Hepatocyte (in vitro differentiated cells): ENCODE measurements around the gene BSN. TPM values are rescaled to one million over a fixed set of nuclear protein-coding genes. Genes with fewer than 3 reads are reported as not detected.

Source experiments
- DNase-seq: peaks from one replicate; pipeline ENCODE4 v3.0.0-alpha.2; 2016; ENCODE audit warnings: low spot score
- H2AFZ ChIP-seq: fragments of 200-600 bp; sonication (generic); 2 replicates; pipeline ENCODE4 v1.6.0; 2016; ENCODE audit warnings: antibody characterized with exemption, mild to moderate bottlenecking
- H3K27ac ChIP-seq: fragments of 200-600 bp; sonication (generic); 2 replicates; pipeline ENCODE4 v1.5.1; 2016; ENCODE audit warnings: mild to moderate bottlenecking
- H3K27me3 ChIP-seq: fragments of 200-600 bp; sonication (generic); 2 replicates; pipeline ENCODE4 v1.6.1; 2016
- H3K36me3 ChIP-seq: fragments of 200-600 bp; sonication (generic); replicated peaks from 2 replicates; pipeline ENCODE4 v1.5.1; 2016; ENCODE audit warnings: low read depth; ENCODE audit not compliant: insufficient read depth
- H3K4me1 ChIP-seq: fragments of 200-600 bp; sonication (generic); 2 replicates; pipeline ENCODE4 v1.5.1; 2016; ENCODE audit warnings: mild to moderate bottlenecking, moderate library complexity; ENCODE audit not compliant: insufficient read depth
- H3K4me2 ChIP-seq: fragments of 200-600 bp; sonication (generic); 2 replicates; pipeline ENCODE4 v1.6.0; 2016
- H3K4me3 ChIP-seq: fragments of 200-600 bp; sonication (generic); 2 replicates; pipeline ENCODE4 v1.5.1; 2016; ENCODE audit warnings: mild to moderate bottlenecking
- H3K79me2 ChIP-seq: fragments of 200-600 bp; sonication (generic); 2 replicates; pipeline ENCODE4 v1.6.0; 2017; ENCODE audit warnings: mild to moderate bottlenecking
- H3K9me2 ChIP-seq: fragments of 200-600 bp; sonication (generic); replicated peaks from 2 replicates; pipeline ENCODE4 v1.6.0; 2017; ENCODE audit warnings: mild to moderate bottlenecking; ENCODE audit not compliant: insufficient read depth
- H3K9me3 ChIP-seq: fragments of 200-600 bp; sonication (generic); 2 replicates; pipeline ENCODE4 v1.5.1; 2016; ENCODE audit warnings: low read depth, mild to moderate bottlenecking
- H4K20me1 ChIP-seq: fragments of 200-600 bp; sonication (generic); 2 replicates; pipeline ENCODE4 v1.6.0; 2016; ENCODE audit warnings: mild to moderate bottlenecking; ENCODE audit not compliant: insufficient read depth, poor library complexity, severe bottlenecking
- EZH2 ChIP-seq: fragments of 200-600 bp; sonication (generic); IDR thresholded peaks from 2 replicates; pipeline ENCODE4 v1.6.1; 2016; ENCODE audit warnings: antibody characterized with exemption, mild to moderate bottlenecking, borderline replicate concordance
- EZH2phosphoT487 ChIP-seq: fragments of 200-600 bp; sonication (generic); IDR thresholded peaks from one replicate; pipeline ENCODE4 v1.6.1; 2018; ENCODE audit warnings: antibody characterized with exemption, mild to moderate bottlenecking, low read depth, moderate library complexity; ENCODE audit not compliant: unreplicated experiment, severe bottlenecking
- WGBS: methylation state at CpG from one replicate; pipeline ENCODE4 v1.1.6; 2016; ENCODE audit warnings: low lambda C conversion rate; ENCODE audit errors: missing lambda C conversion rate; 5-methylcytosine and 5-hydroxymethylcytosine counted together
- polyA plus RNA-seq: library from polyadenylated mRNA; unstranded; fragments of >200 nt; fragmentation: Nextera tagmentation; extraction: Ambion mirVana; gene quantifications from 2 replicates; pipeline ENCODE4 v1.2.1, GENCODE V29; 2016
- total RNA-seq: library from RNA; depleted of rRNA; stranded (reverse); fragments of >200 nt; gene quantifications from 2 replicates; pipeline ENCODE4 v1.2.3, GENCODE V29; 2014
- TF ChIP-seq, protein P1 (sequence below): fragments of 200-600 bp; sonication (generic); IDR thresholded peaks from 2 replicates; pipeline ENCODE4 v1.5.1; 2016; ENCODE audit warnings: antibody characterized with exemption, mild to moderate bottlenecking; ENCODE audit not compliant: poor library complexity

Gene BSN
- total and polyA plus RNA-seq, 2 experiments from 2014 or later: 0.37 to 0.44 TPM

DNA sequence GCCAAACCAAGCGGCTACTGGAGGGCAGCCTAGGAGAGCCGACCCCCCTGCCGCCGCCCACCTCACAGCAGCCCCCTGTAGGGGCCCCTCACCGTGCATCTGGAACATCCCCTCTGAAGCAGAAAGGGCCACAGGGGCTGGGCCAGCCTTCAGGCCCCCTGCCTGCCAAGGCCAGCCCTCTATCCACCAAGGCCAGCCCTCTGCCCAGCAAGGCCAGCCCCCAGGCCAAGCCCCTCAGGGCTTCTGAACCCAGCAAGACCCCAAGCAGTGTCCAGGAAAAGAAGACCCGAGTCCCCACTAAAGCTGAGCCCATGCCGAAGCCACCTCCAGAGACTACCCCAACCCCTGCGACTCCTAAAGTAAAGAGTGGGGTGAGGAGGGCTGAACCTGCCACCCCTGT lies 96.4 kb downstream of the BSN start:
- DNase-seq: no peak
- peaks cover 4% of the 10 kb centered on the region for H3K4me1 ChIP-seq
- WGBS: 81% methylated on average over 8 of the region's 8 CpGs
- H3K9me2 ChIP-seq: no peaks in the 10 kb centered on the region
- H4K20me1 ChIP-seq: no peaks in the 10 kb centered on the region
- no peaks in the 10 kb centered on the region for H3K27me3 ChIP-seq
- no peaks in the 10 kb centered on the region for H3K36me3 ChIP-seq
- no peaks in the 10 kb centered on the region for H3K79me2 ChIP-seq
- no peak overlapping the region for H3K4me3 ChIP-seq
- no peak overlapping the region for H2AFZ ChIP-seq
- no peak for TF ChIP-seq EZH2
- TF ChIP-seq, protein P1, sequence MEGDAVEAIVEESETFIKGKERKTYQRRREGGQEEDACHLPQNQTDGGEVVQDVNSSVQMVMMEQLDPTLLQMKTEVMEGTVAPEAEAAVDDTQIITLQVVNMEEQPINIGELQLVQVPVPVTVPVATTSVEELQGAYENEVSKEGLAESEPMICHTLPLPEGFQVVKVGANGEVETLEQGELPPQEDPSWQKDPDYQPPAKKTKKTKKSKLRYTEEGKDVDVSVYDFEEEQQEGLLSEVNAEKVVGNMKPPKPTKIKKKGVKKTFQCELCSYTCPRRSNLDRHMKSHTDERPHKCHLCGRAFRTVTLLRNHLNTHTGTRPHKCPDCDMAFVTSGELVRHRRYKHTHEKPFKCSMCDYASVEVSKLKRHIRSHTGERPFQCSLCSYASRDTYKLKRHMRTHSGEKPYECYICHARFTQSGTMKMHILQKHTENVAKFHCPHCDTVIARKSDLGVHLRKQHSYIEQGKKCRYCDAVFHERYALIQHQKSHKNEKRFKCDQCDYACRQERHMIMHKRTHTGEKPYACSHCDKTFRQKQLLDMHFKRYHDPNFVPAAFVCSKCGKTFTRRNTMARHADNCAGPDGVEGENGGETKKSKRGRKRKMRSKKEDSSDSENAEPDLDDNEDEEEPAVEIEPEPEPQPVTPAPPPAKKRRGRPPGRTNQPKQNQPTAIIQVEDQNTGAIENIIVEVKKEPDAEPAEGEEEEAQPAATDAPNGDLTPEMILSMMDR: no peak
- TF ChIP-seq EZH2phosphoT487: no peak
- no peak overlapping the region for H3K27ac ChIP-seq
- H3K9me3 ChIP-seq: no peaks in the 10 kb centered on the region
- H3K4me2 ChIP-seq: no peak overlapping the region

DNA sequence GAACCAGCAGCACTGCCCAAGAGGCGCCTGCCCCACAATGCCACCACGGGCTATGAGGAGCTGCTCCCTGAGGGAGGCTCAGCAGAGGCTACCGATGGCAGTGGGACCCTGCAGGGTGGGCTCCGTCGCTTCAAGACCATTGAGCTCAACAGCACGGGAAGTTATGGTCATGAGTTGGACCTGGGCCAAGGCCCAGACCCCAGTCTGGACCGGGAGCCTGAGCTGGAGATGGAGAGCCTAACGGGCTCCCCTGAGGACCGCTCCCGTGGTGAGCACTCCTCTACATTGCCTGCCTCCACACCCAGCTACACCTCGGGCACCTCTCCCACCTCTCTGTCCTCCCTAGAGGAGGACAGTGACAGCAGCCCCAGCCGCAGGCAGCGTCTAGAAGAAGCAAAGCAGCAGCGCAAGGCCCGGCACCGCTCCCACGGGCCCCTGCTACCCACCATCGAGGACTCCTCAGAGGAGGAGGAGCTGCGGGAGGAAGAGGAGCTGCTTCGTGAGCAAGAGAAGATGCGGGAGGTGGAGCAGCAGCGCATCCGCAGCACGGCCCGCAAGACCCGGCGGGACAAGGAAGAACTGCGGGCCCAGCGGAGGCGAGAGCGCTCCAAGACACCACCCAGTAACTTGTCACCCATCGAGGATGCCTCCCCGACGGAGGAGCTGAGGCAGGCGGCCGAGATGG lies 98.1 kb downstream of the BSN start:
- no peak overlapping the region for H3K4me2 ChIP-seq
- H2AFZ ChIP-seq: no peak overlapping the region
- H3K36me3 ChIP-seq: no peaks in the 10 kb centered on the region
- peaks cover 4% of the 10 kb centered on the region for H3K4me1 ChIP-seq
- WGBS: 93% methylated on average over 34 of the region's 36 CpGs
- H3K79me2 ChIP-seq: no peaks in the 10 kb centered on the region
- no peak for TF ChIP-seq EZH2phosphoT487
- TF ChIP-seq, protein P1: no peak
- no peaks in the 10 kb centered on the region for H3K9me2 ChIP-seq
- no peaks in the 10 kb centered on the region for H4K20me1 ChIP-seq
- H3K9me3 ChIP-seq: no peaks in the 10 kb centered on the region
- H3K27me3 ChIP-seq: no peaks in the 10 kb centered on the region
- no peak overlapping the region for H3K4me3 ChIP-seq
- H3K27ac ChIP-seq: no peak overlapping the region
- no peak for DNase-seq

DNA sequence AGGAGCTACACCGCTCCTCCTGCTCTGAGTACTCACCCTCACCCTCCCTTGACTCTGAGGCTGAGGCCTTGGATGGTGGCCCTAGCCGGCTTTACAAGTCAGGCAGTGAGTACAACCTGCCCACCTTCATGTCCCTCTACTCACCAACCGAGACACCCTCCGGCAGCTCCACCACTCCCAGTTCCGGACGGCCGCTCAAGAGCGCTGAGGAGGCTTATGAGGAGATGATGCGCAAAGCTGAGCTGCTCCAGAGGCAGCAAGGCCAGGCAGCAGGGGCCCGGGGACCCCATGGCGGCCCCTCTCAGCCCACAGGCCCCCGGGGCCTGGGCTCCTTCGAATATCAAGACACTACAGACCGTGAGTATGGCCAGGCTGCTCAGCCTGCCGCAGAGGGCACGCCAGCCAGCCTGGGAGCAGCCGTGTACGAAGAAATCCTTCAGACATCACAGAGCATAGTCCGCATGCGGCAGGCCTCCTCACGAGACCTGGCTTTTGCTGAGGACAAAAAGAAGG lies 98.7 kb downstream of the BSN start:
- no peaks in the 10 kb centered on the region for H3K27me3 ChIP-seq
- 89% methylated on average over 21 of the region's 21 CpGs for WGBS
- TF ChIP-seq EZH2phosphoT487 (no peak), EZH2 (no peak)
- TF ChIP-seq, protein P1: no peak
- H3K4me2 ChIP-seq: no peak overlapping the region
- DNase-seq: no peak
- no peaks in the 10 kb centered on the region for H3K79me2 ChIP-seq
- no peak overlapping the region for H2AFZ ChIP-seq
- H4K20me1 ChIP-seq: no peaks in the 10 kb centered on the region
- no peak overlapping the region for H3K27ac ChIP-seq
- H3K9me3 ChIP-seq: no peaks in the 10 kb centered on the region
- no peaks in the 10 kb centered on the region for H3K36me3 ChIP-seq
- no peak overlapping the region for H3K4me3 ChIP-seq
- H3K9me2 ChIP-seq: no peaks in the 10 kb centered on the region
- H3K4me1 ChIP-seq: peaks cover 3% of the 10 kb centered on the region
